Smooth muscle cell (in vitro differentiated cells): ENCODE measurements around the gene ST6GAL1. TPM values are rescaled to one million over a fixed set of nuclear protein-coding genes. Genes with fewer than 3 reads are reported as not detected.
"Not testable (repeated sequence)": the region's sequence is repeated elsewhere in the genome, so short reads cannot be mapped to it uniquely, and the experiment has no call there.

Experiments used
- DNase-seq: peaks from one replicate; lab custom pipeline; 2025; ENCODE audit not compliant: unreplicated experiment; lab: John Stamatoyannopoulos, UW
- H2AFZ ChIP-seq: fragments of 200-600 bp; sonication (generic); 2 replicates; pipeline ENCODE4 v1.6.0; 2016; ENCODE audit warnings: antibody characterized with exemption, low read depth, mild to moderate bottlenecking
- H3F3A ChIP-seq: fragments of 200-600 bp; sonication (generic); 2 replicates; pipeline ENCODE4 v1.6.0; 2017; ENCODE audit warnings: antibody characterized with exemption, low read depth
- H3K27ac ChIP-seq: fragments of 200-600 bp; sonication (generic); 2 replicates; pipeline ENCODE4 v1.5.1; 2016; ENCODE audit warnings: low read depth, mild to moderate bottlenecking
- H3K27me3 ChIP-seq: fragments of 200-600 bp; sonication (generic); 2 replicates; pipeline ENCODE4 v1.6.1; 2016; ENCODE audit warnings: low read depth, mild to moderate bottlenecking
- H3K36me3 ChIP-seq: fragments of 200-600 bp; sonication (generic); 2 replicates; pipeline ENCODE4 v1.5.1; 2016; ENCODE audit warnings: low read depth
- H3K4me1 ChIP-seq: fragments of 200-600 bp; sonication (generic); 2 replicates; pipeline ENCODE4 v1.5.1; 2016; ENCODE audit warnings: low read depth
- H3K4me2 ChIP-seq: fragments of 200-600 bp; sonication (generic); 2 replicates; pipeline ENCODE4 v1.6.0; 2016; ENCODE audit warnings: mild to moderate bottlenecking
- H3K4me3 ChIP-seq: fragments of 200-600 bp; sonication (generic); 2 replicates; pipeline ENCODE4 v1.5.1; 2016; ENCODE audit warnings: mild to moderate bottlenecking
- H3K79me2 ChIP-seq: fragments of 200-600 bp; sonication (generic); 2 replicates; pipeline ENCODE4 v1.6.0; 2016; ENCODE audit warnings: low read depth, mild to moderate bottlenecking
- H3K9ac ChIP-seq: fragments of 200-600 bp; sonication (generic); 2 replicates; pipeline ENCODE4 v1.6.0; 2016; ENCODE audit warnings: low read depth
- H3K9me3 ChIP-seq: fragments of 200-600 bp; sonication (generic); replicated peaks from 2 replicates; pipeline ENCODE4 v1.5.1; 2016; ENCODE audit warnings: low read depth
- H4K20me1 ChIP-seq: fragments of 200-600 bp; sonication (generic); 2 replicates; pipeline ENCODE4 v1.6.0; 2016; ENCODE audit warnings: low read depth
- WGBS: methylation state at CpG from one replicate; pipeline ENCODE4 v1.1.7; 2016; ENCODE audit warnings: low lambda C conversion rate; 5-methylcytosine and 5-hydroxymethylcytosine counted together
- polyA plus RNA-seq: library from polyadenylated mRNA; unstranded; fragments of >200 nt; fragmentation: Nextera tagmentation; extraction: Ambion mirVana; gene quantifications from 2 replicates; pipeline ENCODE4 v1.2.1, GENCODE V29; 2016
- total RNA-seq: library from RNA; depleted of rRNA; stranded (reverse); fragments of >200 nt; gene quantifications from 2 replicates; pipeline ENCODE4 v1.2.3, GENCODE V29; 2014
- TF ChIP-seq, protein P1 (sequence below): fragments of 200-600 bp; sonication (generic); IDR thresholded peaks from 2 replicates; pipeline ENCODE4 v1.5.1; 2017; ENCODE audit warnings: borderline replicate concordance, mild to moderate bottlenecking, antibody characterized with exemption; ENCODE audit not compliant: insufficient read depth, poor library complexity, severe bottlenecking

ST6GAL1 gene
- total and polyA plus RNA-seq, 2 experiments from 2014 or later, result 3.5 to 8.9 TPM

DNA sequence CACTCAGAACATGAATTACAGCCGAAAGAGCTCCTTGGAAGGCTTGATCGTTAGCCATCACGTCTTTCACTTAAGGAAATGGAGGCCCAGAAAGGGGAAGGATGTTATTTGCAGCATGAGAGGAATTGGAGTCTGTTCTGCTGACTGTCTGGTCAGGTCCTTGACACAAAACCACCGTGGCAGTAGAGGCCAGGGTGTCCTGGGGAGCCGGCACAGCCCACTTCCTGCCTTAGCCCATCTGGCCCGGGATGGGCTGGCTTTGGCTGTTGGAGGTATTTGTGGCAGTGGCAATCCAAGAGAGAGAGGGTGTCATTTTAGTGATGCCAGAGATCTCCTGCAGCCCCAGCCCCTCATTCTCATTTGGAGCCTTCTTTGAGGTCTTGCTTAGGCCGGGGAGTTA, 37.4 kb downstream of the ST6GAL1 start:
- Histone ChIP-seq H3K9me3 (no peaks in the 10 kb centered on the region), H3K4me3 (no peak overlapping the region), H3K79me2 (no peaks in the 10 kb centered on the region), H4K20me1 (no peaks in the 10 kb centered on the region), H3K27me3 (no peaks in the 10 kb centered on the region), H3K4me2 (no peak overlapping the region), H3F3A (no peaks in the 10 kb centered on the region), H3K9ac (no peak overlapping the region), H3K4me1 (peaks cover 13% of the 10 kb centered on the region), H2AFZ (no peak overlapping the region), H3K36me3 (no peaks in the 10 kb centered on the region), H3K27ac (no peak overlapping the region)
- TF ChIP-seq, protein P1, sequence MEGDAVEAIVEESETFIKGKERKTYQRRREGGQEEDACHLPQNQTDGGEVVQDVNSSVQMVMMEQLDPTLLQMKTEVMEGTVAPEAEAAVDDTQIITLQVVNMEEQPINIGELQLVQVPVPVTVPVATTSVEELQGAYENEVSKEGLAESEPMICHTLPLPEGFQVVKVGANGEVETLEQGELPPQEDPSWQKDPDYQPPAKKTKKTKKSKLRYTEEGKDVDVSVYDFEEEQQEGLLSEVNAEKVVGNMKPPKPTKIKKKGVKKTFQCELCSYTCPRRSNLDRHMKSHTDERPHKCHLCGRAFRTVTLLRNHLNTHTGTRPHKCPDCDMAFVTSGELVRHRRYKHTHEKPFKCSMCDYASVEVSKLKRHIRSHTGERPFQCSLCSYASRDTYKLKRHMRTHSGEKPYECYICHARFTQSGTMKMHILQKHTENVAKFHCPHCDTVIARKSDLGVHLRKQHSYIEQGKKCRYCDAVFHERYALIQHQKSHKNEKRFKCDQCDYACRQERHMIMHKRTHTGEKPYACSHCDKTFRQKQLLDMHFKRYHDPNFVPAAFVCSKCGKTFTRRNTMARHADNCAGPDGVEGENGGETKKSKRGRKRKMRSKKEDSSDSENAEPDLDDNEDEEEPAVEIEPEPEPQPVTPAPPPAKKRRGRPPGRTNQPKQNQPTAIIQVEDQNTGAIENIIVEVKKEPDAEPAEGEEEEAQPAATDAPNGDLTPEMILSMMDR, result no peak
- 60% methylated on average over 7 of the region's 7 CpGs for WGBS
- no peak for DNase-seq

DNA sequence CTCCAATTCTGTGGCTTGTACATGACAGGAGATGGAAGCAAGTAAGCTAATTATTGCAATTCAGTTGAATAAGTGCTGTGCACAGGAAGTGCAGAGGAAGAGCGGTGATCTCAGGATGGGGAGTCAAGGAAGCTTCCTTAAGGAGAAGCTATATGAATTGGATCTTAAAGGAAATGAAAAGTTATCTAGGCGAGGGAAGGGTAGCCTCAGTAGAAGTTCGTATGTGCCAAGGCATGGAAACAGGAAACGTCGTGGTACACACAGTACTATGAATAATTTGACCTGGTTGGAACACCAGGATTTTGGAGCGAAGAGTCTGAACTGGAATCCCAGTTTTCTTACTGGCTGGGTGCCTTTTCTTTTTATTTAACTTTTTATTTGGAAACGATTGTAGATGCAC, 39.3 kb downstream of the ST6GAL1 start:
- H4K20me1 ChIP-seq, result no peaks in the 10 kb centered on the region
- H3K4me2 ChIP-seq, result no peak overlapping the region
- TF ChIP-seq, protein P1, result no peak
- H3K9me3 ChIP-seq, result no peaks in the 10 kb centered on the region
- no peak overlapping the region for H2AFZ ChIP-seq
- no peak overlapping the region for H3K4me3 ChIP-seq
- H3K79me2 ChIP-seq, result no peaks in the 10 kb centered on the region
- no peak for DNase-seq
- no peaks in the 10 kb centered on the region for H3K36me3 ChIP-seq
- no peak overlapping the region for H3K27ac ChIP-seq
- peaks cover 5% of the 10 kb centered on the region for H3K4me1 ChIP-seq
- WGBS, result 92% methylated on average over 7 of the region's 7 CpGs
- H3F3A ChIP-seq, result no peaks in the 10 kb centered on the region
- no peaks in the 10 kb centered on the region for H3K27me3 ChIP-seq
- H3K9ac ChIP-seq, result no peak overlapping the region

DNA sequence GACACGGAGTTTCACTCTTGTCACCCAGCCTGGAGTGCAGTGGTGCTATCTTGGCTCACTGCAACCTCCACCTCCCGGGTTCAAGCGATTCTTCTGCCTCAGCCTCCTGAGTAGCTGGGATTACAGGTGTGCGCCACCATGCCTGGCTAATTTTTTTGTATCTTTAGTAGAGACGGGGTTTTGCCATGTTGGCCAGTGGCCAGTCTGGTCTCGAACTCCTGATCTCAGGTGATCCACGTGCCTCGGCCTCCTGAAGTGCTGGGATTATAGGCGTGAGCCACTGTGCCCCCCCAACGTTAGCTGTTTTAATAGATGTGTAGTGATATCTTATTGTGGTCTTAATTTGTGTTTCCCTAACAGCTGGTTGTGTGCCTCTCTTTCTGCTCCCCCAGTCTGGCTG, 40.8 kb downstream of the ST6GAL1 start:
- 85% methylated on average over 10 of the region's 10 CpGs for WGBS
- H3K4me3 ChIP-seq, H3K4me1 ChIP-seq, H2AFZ ChIP-seq, H3K27ac ChIP-seq, H3K4me2 ChIP-seq, H3K79me2 ChIP-seq, DNase-seq, H3K9me3 ChIP-seq, H3K36me3 ChIP-seq, H3F3A ChIP-seq, H3K27me3 ChIP-seq, H3K9ac ChIP-seq, H4K20me1 ChIP-seq: not testable (repeated sequence)

DNA sequence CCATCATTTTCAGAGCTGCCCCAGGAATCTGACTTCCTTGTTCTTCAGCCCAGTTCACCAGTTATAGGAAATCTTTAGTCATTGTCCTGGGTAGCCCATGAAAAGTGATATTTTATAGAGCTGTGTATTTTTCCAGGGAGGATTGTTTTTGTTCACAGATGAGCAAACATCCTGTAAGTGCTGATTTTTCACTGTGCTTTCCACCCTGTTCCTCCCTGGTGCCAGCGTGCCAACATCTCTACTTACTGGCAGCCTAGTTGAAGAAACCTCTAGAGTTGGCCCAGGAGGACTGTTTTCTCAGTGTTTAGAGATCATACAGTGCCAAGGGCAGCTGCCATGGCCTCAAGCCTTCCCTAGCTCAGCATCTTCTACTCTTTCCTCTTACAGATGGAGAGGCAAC, 41.3 kb downstream of the ST6GAL1 start:
- TF ChIP-seq, protein P1, result no peak
- no peak overlapping the region for H3K9ac ChIP-seq
- no peaks in the 10 kb centered on the region for H3K79me2 ChIP-seq
- 94% methylated on average over 1 of the region's 1 CpG for WGBS
- H3F3A ChIP-seq, result no peaks in the 10 kb centered on the region
- no peak overlapping the region for H3K4me3 ChIP-seq
- H3K4me2 ChIP-seq, result no peak overlapping the region
- no peaks in the 10 kb centered on the region for H3K27me3 ChIP-seq
- no peaks in the 10 kb centered on the region for H4K20me1 ChIP-seq
- H2AFZ ChIP-seq, result no peak overlapping the region
- H3K9me3 ChIP-seq, result no peaks in the 10 kb centered on the region
- no peak overlapping the region for H3K27ac ChIP-seq
- H3K36me3 ChIP-seq, result no peaks in the 10 kb centered on the region
- no peak for DNase-seq
- no peaks in the 10 kb centered on the region for H3K4me1 ChIP-seq
